ENCODE measurements around the gene PPIA. TPM values are rescaled to one million over a fixed set of nuclear protein-coding genes. Genes with fewer than 3 reads are reported as not detected.

PPIA gene
- polyA plus RNA-seq, 3 donors = 1,614 to 2,276 (median 2,037) TPM

DNA sequence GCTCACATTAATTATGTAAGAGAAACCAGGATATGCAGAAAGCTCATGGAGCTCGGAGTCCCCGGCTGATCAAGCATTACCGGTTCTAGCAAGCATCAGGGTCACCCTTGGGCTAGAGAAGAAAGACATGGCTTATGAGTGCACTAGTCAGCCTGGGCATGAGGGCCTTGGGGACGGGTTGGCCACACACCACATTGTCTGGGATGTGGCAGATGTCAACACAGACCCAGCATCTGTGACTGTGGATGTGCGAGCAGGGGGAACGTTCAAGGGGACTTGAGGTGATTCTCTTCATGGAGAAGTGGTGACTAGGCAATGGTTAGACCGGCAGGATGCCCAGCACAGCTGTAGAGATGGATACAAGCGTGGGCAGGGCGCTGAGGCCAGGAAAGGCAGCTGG is 34.2 kb upstream of the PPIA start:
- no peak for TF ChIP-seq CTCF (IDR thresholded peaks at IDR 0.05)
- H3K27ac Mint-ChIP-seq = no peak overlapping the region
- no peak overlapping the region for H3K4me3 ChIP-seq (replicated peaks in 1 of 3; ENCODE audit: low read depth in 2 of 3, low read length in 3 of 3)
- no peaks in the 10 kb centered on the region for H4K20me1 ChIP-seq (ENCODE audit: insufficient read depth, low read length)
- peaks cover 90 to 93% of the 10 kb centered on the region in 2 donors for H3K36me3 ChIP-seq (replicated peaks in 1 of 2; ENCODE audit: control insufficient read depth in 1 of 2, insufficient read depth in 2 of 2, low read length in 2 of 2)
- H3K9me3 Mint-ChIP-seq = no peaks in the 10 kb centered on the region
- H3K79me2 ChIP-seq (ENCODE audit: insufficient read depth, low read length) = no peaks in the 10 kb centered on the region
- no peaks in the 10 kb centered on the region for H3K27me3 Mint-ChIP-seq (ENCODE audit: low read depth in 3 of 3)
- no peak overlapping the region for H3K27ac ChIP-seq (ENCODE audit: low read depth in 1 of 2, low read length in 2 of 2)
- H3K4me3 Mint-ChIP-seq = no peak overlapping the region
- 94% methylated on average over 7 of the region's 9 CpGs for WGBS (ENCODE audit: insufficient coverage)
- no peaks in the 10 kb centered on the region for H3K9me3 ChIP-seq (replicated peaks in 1 of 2; ENCODE audit: control insufficient read depth in 1 of 2, insufficient read depth in 1 of 2, low read length in 2 of 2)
- intact Hi-C loops (cut with micrococcal nuclease) = loop anchor here in 1 of 2 donors (10.0 kb wide), 1 partner anchor 173 kb away; no protein-coding TSS in a partner anchor
- no peak overlapping the region for H2AFZ ChIP-seq (ENCODE audit: insufficient read depth, low read depth, low read length, poor library complexity, severe bottlenecking)
- DNase-seq = no peak
- H3K9ac ChIP-seq (ENCODE audit: insufficient read depth, low read length, poor library complexity, severe bottlenecking) = no peak overlapping the region
- H3K4me1 ChIP-seq (ENCODE audit: control insufficient read depth in 1 of 2, insufficient read depth in 2 of 2, low read length in 2 of 2) = no peaks in the 10 kb centered on the region
- peaks cover 76 to 97% of the 10 kb centered on the region in 2 donors for H3K36me3 Mint-ChIP-seq
- H3K4me2 ChIP-seq (replicated peaks; ENCODE audit: extremely low read depth, low read length, poor library complexity, severe bottlenecking) = no peak overlapping the region
- H3K4me1 Mint-ChIP-seq = no peaks in the 10 kb centered on the region
- no peaks in the 10 kb centered on the region for H3K27me3 ChIP-seq (ENCODE audit: control insufficient read depth in 2 of 2, insufficient read depth in 2 of 2, low read length in 2 of 2)

DNA sequence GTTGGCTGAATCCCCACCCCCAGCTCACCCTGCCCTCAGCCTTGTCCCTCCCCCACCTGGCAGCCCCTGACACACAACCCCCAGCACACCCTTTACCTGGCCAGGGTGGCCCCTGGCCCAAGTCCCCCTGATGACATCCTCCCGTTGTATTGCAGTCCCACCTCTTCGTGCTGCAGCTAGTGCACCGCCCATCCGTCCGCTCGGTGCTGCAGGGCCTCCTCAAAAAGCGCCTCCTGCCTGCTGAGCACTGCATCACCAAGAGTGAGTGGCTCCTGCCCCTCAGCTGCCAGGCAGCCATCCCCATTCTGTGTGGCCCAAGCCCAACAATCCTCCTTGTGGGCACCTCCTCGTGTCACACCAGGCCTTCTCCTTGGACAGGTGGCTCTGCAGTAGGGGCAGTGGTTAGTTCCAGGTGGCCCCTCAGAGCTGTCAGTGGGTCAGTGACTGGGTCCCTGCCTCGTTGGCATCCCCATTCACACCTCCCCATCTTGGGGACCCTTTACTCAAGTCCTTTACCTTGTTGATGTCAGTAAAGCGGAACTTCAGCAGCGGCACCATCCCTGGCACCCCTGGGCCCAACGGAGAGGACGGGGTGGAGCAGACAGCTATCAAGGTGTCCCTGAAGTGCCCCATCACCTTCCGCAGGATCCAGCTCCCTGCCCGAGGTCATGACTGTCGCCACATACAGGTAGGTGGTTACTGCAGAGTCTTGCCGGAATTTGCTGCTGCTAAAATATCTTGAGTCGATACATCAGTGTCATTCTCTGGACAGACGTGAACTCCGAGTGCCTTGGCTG is 33.6 kb upstream of the PPIA start:
- no peak for TF ChIP-seq CTCF (IDR thresholded peaks at IDR 0.05)
- H3K4me2 ChIP-seq (replicated peaks; ENCODE audit: extremely low read depth, low read length, poor library complexity, severe bottlenecking) = no peak overlapping the region
- H3K36me3 ChIP-seq (replicated peaks in 1 of 2; ENCODE audit: control insufficient read depth in 1 of 2, insufficient read depth in 2 of 2, low read length in 2 of 2) = peaks cover 90 to 94% of the 10 kb centered on the region in 2 donors
- H3K27me3 ChIP-seq (ENCODE audit: control insufficient read depth in 2 of 2, insufficient read depth in 2 of 2, low read length in 2 of 2) = no peaks in the 10 kb centered on the region
- H3K27ac Mint-ChIP-seq = peak overlapping the region in 1 of 7 donors; percentile 18
- no peak overlapping the region for H3K27ac ChIP-seq (ENCODE audit: low read depth in 1 of 2, low read length in 2 of 2)
- H3K9ac ChIP-seq (ENCODE audit: insufficient read depth, low read length, poor library complexity, severe bottlenecking) = no peak overlapping the region
- intact Hi-C loops (cut with micrococcal nuclease) = loop anchor here in 1 of 2 donors (10.0 kb wide), 1 partner anchor 172 kb away; no protein-coding TSS in a partner anchor
- no peak overlapping the region for H3K4me3 ChIP-seq (replicated peaks in 1 of 3; ENCODE audit: low read depth in 2 of 3, low read length in 3 of 3)
- H3K36me3 Mint-ChIP-seq = peaks cover 80 to 97% of the 10 kb centered on the region in 2 donors
- no peaks in the 10 kb centered on the region for H3K9me3 Mint-ChIP-seq
- no peaks in the 10 kb centered on the region for H3K9me3 ChIP-seq (replicated peaks in 1 of 2; ENCODE audit: control insufficient read depth in 1 of 2, insufficient read depth in 1 of 2, low read length in 2 of 2)
- H4K20me1 ChIP-seq (ENCODE audit: insufficient read depth, low read length) = no peaks in the 10 kb centered on the region
- H3K79me2 ChIP-seq (ENCODE audit: insufficient read depth, low read length) = no peaks in the 10 kb centered on the region
- WGBS (ENCODE audit: insufficient coverage) = 96% methylated on average over 20 of the region's 20 CpGs
- H2AFZ ChIP-seq (ENCODE audit: insufficient read depth, low read depth, low read length, poor library complexity, severe bottlenecking) = no peak overlapping the region
- DNase-seq = no peak
- peaks cover 4 to 6% of the 10 kb centered on the region in 2 donors for H3K4me1 ChIP-seq (ENCODE audit: control insufficient read depth in 1 of 2, insufficient read depth in 2 of 2, low read length in 2 of 2)
- H3K4me3 Mint-ChIP-seq = no peak overlapping the region
- peaks cover 6% of the 10 kb centered on the region for H3K4me1 Mint-ChIP-seq
- H3K27me3 Mint-ChIP-seq (ENCODE audit: low read depth in 3 of 3) = peaks cover 0 to 2% (median 1%) of the 10 kb centered on the region in 3 donors
